ENCODE measurements around the gene VTI1A. TPM values are rescaled to one million over a fixed set of nuclear protein-coding genes. Genes with fewer than 3 reads are reported as not detected.

Gene VTI1A
- polyA plus RNA-seq, 1 of the 3 experiments (the other 2 are of a cell fraction), result 8.3 TPM

GRCh38 chr10:112751651-112752050 lies 304.6 kb downstream of the VTI1A start:
- CTCF ChIA-PET, result interaction anchor here (1.3 kb wide), 1 partner anchor 14 kb away, joined by 3 read pairs; no protein-coding TSS in a partner anchor
- 95% methylated on average over 3 of the region's 3 CpGs for WGBS (ENCODE audit: low lambda C conversion rate)

GRCh38 chr10:112752288-112752687 lies 305.3 kb downstream of the VTI1A start:
- peaks cover 8 to 26% of the 10 kb centered on the region in 2 experiments; a peak in 3 of 4 replicates for H3K4me1 ChIP-seq (ENCODE audit: control insufficient read depth in 1 of 2, insufficient read depth in 2 of 2, low read depth in 1 of 2, low read length in 1 of 2)
- no peaks in the 10 kb centered on the region for H4K20me1 ChIP-seq (ENCODE audit: insufficient read depth)
- no peak overlapping the region for H3K4me3 ChIP-seq (ENCODE audit: low read depth in 2 of 2, low read length in 1 of 2)
- no peaks in the 10 kb centered on the region for H3F3A ChIP-seq (replicated peaks; ENCODE audit: insufficient read depth)
- ChIA-PET POLR2A (no interaction called here), CTCF (interaction anchor here (1.3 kb wide), 1 partner anchor 14 kb away, joined by 3 read pairs; no protein-coding TSS in a partner anchor)
- no peaks in the 10 kb centered on the region for H3K9me2 ChIP-seq
- WGBS (ENCODE audit: low lambda C conversion rate), result 90% methylated on average over 3 of the region's 3 CpGs
- H3K79me2 ChIP-seq (ENCODE audit: insufficient read depth), result no peaks in the 10 kb centered on the region
- no peak overlapping the region for H3K4me2 ChIP-seq
- DNase-seq, result no peak
- no peaks in the 10 kb centered on the region for H3K27me3 ChIP-seq (ENCODE audit: insufficient read depth)
- no peaks in the 10 kb centered on the region for H3K9me3 ChIP-seq
- H2AFZ ChIP-seq (ENCODE audit: low read depth), result no peak overlapping the region
- no peak overlapping the region for H3K27ac ChIP-seq (ENCODE audit: low read depth in 2 of 2, low read length in 1 of 2)
- no peak overlapping the region for H3K9ac ChIP-seq
- no peaks in the 10 kb centered on the region for H3K36me3 ChIP-seq (replicated peaks in 1 of 2; ENCODE audit: control insufficient read depth in 1 of 2, insufficient read depth in 2 of 2, low read length in 1 of 2)
- no peak for TF ChIP-seq MAX (IDR thresholded peaks at IDR 0.05; ENCODE audit: low read depth)
- no peak for TF ChIP-seq IRF3 (IDR thresholded peaks at IDR 0.05; ENCODE audit: low read depth, low read length)
- no peak for TF ChIP-seq RCOR1 (IDR thresholded peaks at IDR 0.05; ENCODE audit: low read length)
- TF ChIP-seq PBX3 (IDR thresholded peaks at IDR 0.05), result no peak
- no peak for TF ChIP-seq GATA2 (CRISPR knock-in tag; IDR thresholded peaks at IDR 0.05)
- TF ChIP-seq ZBTB33 (IDR thresholded peaks at IDR 0.05; ENCODE audit: borderline replicate concordance, low read depth), result no peak
- TF ChIP-seq GABPA (IDR thresholded peaks at IDR 0.05; ENCODE audit: low read depth), result no peak
- no peak for TF ChIP-seq TEAD4 (IDR thresholded peaks at IDR 0.05; ENCODE audit: borderline replicate concordance, insufficient read depth)
- no peak for TF ChIP-seq FOXM1 (IDR thresholded peaks at IDR 0.05; ENCODE audit: low read depth)
- no peak for TF ChIP-seq MXI1 (IDR thresholded peaks at IDR 0.05; ENCODE audit: low read depth, low read length)
- no peak for TF ChIP-seq POLR2AphosphoS5 (IDR thresholded peaks at IDR 0.05; ENCODE audit: low read depth, low read length)
- TF ChIP-seq NRF1 (IDR thresholded peaks at IDR 0.05; ENCODE audit: low read depth, low read length), result no peak
- no peak for TF ChIP-seq SMC3 (IDR thresholded peaks at IDR 0.05; ENCODE audit: low read depth, low read length)
- no peak for TF ChIP-seq REST (IDR thresholded peaks at IDR 0.05; ENCODE audit: low read depth, low read length)
- no peak for TF ChIP-seq SIN3A (IDR thresholded peaks at IDR 0.05; ENCODE audit: borderline replicate concordance, low read depth, low read length)

More at GRCh38 chr10:112751651-112752050, 304.6 kb downstream of the VTI1A start:
- Histone ChIP-seq H3K27ac (ENCODE audit: low read depth in 2 of 2, low read length in 1 of 2) (no peak overlapping the region), H3K4me3 (ENCODE audit: low read depth in 2 of 2, low read length in 1 of 2) (no peak overlapping the region), H3K27me3 (ENCODE audit: insufficient read depth) (no peaks in the 10 kb centered on the region), H4K20me1 (ENCODE audit: insufficient read depth) (no peaks in the 10 kb centered on the region), H3K4me1 (ENCODE audit: control insufficient read depth in 1 of 2, insufficient read depth in 2 of 2, low read depth in 1 of 2, low read length in 1 of 2) (peaks cover 8 to 26% of the 10 kb centered on the region in 2 experiments; a peak in 3 of 4 replicates), H3K9ac (no peak overlapping the region), H3K79me2 (ENCODE audit: insufficient read depth) (no peaks in the 10 kb centered on the region), H3K9me3 (no peaks in the 10 kb centered on the region), H3K9me2 (no peaks in the 10 kb centered on the region), H3K36me3 (replicated peaks in 1 of 2; ENCODE audit: control insufficient read depth in 1 of 2, insufficient read depth in 2 of 2, low read length in 1 of 2) (no peaks in the 10 kb centered on the region), H3K4me2 (no peak overlapping the region), H3F3A (replicated peaks; ENCODE audit: insufficient read depth) (no peaks in the 10 kb centered on the region), H2AFZ (ENCODE audit: low read depth) (no peak overlapping the region)
- no peak for TF ChIP-seq TAF1 (IDR thresholded peaks at IDR 0.05; ENCODE audit: borderline replicate concordance, low read depth, low read length)
- TF ChIP-seq POLR2AphosphoS5 (IDR thresholded peaks at IDR 0.05; ENCODE audit: low read depth, low read length), result no peak
- TF ChIP-seq PBX3 (IDR thresholded peaks at IDR 0.05), result no peak
- TF ChIP-seq SMC3 (IDR thresholded peaks at IDR 0.05; ENCODE audit: low read depth, low read length), result no peak
- no peak for DNase-seq
- POLR2A ChIA-PET, result no interaction called here
